Retina (tissue), 1 donor: ENCODE results near the gene TTLL3.
A peak's percentile ranks its signal among the peaks of the same experiment; 100 is the strongest.

Experiments used
- DNase-seq: peaks from one replicate; pipeline ENCODE4 v3.0.0-alpha.2; 2016

Gene TTLL3

GRCh38 chr3:9781551-9781950 lies 28.5 kb upstream of the TTLL3 start:
- DNase-seq = no peak

- DNase-seq = no peak
These were observed 28.0 kb upstream of the TTLL3 start for GRCh38 chr3:9781978-9782603.

GRCh38 chr3:9782770-9783169 lies 27.3 kb upstream of the TTLL3 start:
- DNase-seq = no peak

GRCh38 chr3:9783954-9784353 lies 26.1 kb upstream of the TTLL3 start:
- no peak for DNase-seq

GRCh38 chr3:9784965-9785364 lies 25.1 kb upstream of the TTLL3 start:
- no peak for DNase-seq

DNA sequence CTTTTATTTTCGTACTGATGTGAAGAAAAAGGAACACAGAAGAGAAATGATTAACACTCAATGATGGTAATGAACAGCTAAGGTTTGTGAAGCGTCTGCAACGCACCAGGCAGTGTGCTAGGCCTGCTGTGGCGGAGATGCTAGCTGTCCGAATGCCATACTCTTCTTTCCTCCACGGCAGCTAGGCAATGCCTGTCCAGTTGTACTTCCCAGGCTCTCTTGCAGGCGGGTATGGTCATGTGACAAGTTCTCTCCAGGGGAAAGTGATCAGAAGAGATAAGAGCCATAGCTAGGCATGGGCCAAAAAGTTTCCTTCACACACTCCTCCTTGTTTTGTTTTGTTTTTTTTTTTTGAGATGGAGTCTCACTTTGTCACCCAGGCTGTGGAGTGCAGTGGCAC lies 24.5 kb upstream of the TTLL3 start:
- DNase-seq = no peak

DNA sequence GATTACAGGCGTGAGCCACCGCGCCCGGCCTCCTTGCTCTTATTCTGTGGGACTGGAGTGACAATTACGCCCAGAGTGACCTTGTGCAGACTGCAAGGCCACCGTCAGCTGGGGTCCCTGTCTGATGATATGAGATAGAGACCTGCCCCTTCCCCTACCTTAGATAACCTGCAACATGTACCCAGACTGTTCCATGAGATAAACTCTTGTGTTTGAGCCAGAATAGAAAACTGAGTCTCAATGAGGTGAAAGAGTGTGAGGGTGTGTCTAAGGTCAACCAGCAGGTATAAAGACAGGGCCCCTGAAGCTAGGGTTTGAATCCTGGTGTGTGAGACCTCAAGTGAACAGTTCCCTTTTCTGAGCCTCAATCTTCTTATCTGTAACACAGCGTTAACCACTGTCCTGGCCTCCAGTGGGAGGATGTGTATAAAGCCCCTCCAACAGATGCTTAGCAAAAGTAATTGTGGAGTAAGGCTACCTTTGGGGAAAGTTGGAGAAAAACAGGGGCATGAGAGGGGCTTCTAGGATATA lies 23.8 kb upstream of the TTLL3 start:
- DNase-seq = no peak

GRCh38 chr3:9786825-9787669 lies 23.0 kb upstream of the TTLL3 start:
- no peak for DNase-seq

DNA sequence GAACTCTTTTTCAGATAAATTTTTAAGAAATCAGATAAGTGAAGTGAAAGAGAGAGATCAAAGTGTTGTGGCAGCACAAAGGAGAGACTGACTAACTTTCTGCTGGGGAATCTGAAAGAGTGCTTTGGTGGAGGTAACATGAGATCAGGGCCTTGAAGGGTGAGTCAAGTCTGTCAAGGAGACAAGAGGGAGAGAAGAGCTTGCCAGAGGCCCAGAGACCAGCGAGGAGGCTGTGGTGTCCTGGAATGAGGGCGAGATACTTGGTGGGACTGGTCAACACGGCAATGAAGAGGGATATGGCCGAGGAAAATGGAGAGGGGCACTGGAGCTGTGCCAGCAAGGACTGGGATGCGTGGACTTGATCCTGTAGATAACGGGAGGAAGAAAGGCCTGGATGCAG lies 22.3 kb upstream of the TTLL3 start:
- DNase-seq = no peak

DNA sequence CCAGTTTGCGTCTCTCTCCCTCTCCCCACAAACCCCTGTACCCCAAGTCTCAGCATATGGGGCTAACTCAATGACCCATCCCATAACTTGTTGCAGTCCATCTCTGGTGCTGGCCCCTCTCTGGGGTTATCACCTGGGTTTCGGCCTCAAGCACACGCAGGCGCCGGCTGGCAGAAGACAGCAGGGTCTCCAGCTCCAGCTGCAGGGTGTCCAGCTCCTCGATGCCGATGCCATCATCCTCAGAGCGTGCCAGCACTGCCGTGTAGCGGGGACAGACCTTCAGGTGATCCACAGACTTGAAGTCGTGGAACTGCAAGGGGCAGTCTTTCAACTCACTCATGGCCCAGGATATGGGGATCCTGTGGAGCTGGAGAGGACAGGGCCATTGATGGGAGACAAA lies 18.9 kb upstream of the TTLL3 start:
- no peak for DNase-seq

GRCh38 chr3:9791790-9792404 lies 18.2 kb upstream of the TTLL3 start:
- no peak for DNase-seq

GRCh38 chr3:9792405-9793160 lies 17.5 kb upstream of the TTLL3 start, which contains the start of the genes ARPC4 and TADA3:
Gene ARPC4, plus strand, starts transcription at chr3:9793082. Its CDS starts 40 bp downstream, at chr3:9793122.
Gene TADA3, minus strand, starts transcription at chr3:9792473. Its CDS starts 1,007 bp downstream, at chr3:9791466.
- peak; percentile 99 for DNase-seq

- DNase-seq = no peak
These were observed 16.8 kb upstream of the TTLL3 start for GRCh38 chr3:9793161-9793781.

DNA sequence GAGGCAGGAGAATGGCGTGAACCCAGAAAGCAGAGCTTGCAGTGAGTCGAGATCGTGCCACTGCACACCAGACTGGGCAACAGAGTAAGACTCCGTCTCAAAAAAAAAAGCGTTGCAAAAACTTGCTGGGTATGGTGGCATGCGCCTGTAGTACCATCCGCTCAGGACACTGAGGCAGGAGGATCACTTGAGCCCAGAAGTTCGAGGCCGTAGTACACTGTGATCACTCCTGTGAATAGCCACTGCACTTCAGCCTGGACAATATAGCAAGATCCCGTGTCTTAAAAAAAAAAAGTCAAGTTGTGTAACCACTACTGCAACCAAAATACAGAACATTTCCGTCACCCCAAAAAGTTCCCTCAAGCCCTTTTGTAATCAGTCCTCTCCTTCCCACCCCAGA lies 15.7 kb upstream of the TTLL3 start:
- no peak for DNase-seq

DNA sequence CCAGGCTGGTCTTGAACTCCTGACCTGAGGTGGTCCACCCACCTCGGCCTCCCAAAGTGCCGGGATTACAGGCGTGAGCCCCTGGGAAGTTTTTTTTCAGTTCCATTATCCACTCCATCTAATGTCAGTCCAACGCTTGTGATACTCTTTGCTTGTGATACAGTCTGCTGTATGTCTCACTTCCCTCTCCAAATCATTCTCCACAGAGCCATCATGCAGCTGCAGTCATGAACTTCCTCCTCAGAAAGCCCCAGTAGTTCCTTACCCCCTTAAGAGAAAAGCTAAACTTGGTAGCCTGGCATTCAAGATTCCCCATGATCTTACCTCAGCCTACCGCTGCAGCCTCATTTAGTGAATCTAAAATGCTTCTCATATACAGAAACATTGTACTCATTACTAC lies 14.9 kb upstream of the TTLL3 start:
- no peak for DNase-seq

DNA sequence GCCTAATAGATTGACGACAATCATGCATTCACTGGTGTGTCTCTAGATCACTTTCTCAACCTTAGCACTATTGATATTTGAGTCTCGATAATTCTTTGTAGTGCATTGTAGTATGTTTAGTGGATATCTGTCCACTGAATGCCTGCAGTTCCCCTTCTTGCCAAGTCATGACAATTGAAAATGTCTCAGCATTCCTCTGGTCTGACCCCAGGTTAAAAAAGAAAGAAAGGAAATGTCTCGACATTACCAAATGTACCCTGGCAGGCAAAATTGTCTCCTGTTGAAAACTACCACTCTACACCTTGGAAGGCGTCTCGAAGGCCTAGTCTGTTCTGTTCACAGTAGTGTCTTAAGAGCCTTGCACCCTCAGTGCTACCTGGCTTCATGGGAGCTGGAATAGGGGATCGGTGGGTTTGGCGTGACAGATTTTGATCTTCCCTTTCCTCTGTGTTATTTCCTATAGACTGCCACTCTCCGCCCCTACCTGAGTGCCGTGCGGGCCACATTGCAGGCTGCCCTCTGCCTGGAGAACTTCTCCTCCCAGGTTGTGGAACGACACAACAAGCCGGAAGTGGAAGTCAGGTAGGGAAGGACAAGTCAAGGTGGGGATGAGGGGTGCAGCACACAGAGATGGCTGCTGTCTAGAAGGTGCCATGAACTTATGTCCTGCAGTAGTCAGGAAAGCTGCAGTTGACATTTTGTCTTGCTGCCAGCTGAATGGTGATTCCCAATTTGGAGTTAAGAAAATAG lies 12.7 kb upstream of the TTLL3 start:
- no peak for DNase-seq

GRCh38 chr3:9800529-9800928 lies 9.5 kb upstream of the TTLL3 start:
- DNase-seq = no peak

GRCh38 chr3:9803494-9803893 lies 6.6 kb upstream of the TTLL3 start:
- DNase-seq = no peak

- no peak for DNase-seq
These were observed 5.1 kb upstream of the TTLL3 start for GRCh38 chr3:9804996-9805395.

- no peak for DNase-seq
These were observed 3.9 kb upstream of the TTLL3 start for GRCh38 chr3:9806137-9806536.

DNA sequence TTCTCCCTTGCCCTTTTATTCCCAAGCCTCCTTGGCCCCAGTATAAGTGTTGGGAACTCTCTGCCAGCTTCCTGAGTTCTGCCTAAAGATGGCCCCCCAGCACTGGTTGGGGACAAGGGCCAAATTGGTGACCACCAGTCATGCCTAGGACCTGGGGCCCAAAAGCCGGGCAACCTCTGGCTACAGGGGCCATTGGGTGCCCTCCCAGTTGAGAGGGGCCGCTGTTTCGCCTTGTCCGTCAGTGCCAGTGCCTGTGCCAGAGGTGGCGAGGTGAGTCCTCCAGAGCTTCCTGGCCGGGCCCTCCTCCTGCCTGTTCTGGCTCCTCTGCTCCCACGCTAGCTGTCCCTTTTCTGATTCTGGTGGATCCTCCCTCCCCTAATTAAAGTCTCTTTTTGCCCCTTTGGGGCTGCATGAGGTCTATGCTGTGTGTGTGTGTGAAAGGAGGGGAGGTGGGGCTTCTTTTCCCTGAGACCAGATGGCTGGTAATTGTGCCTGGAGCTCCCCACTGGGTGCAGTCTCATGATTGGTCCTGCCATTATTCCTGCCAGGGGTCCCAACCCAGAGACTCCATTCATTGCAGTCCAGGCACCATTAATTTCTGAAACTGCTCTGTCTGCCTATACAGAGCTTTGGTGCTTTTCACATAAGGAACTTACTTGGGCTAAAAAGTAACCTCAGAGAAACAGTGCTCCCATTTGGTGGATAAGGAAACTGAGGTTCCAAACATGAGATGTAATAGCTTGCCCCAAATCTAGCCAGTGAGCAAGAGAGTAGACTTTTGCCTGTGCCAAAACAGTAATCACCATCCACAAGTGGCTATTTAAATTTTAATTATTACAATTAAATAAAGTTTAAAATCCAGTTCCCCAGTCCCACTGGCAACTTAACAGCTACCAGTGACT lies 3.1 kb upstream of the TTLL3 start:
- no peak for DNase-seq
